GM12878 (cell line): Measurements from ENCODE around the gene CPSF6. TPM values are rescaled to one million over a fixed set of nuclear protein-coding genes. Genes with fewer than 3 reads are reported as not detected.
"Not testable (repeated sequence)": the region's sequence is repeated elsewhere in the genome, so short reads cannot be mapped to it uniquely, and the experiment has no call there.

Source experiments
- ATAC-seq: fragments of 200-7000 bp; cut with Tn5 transposase; 3 replicates; pipeline ENCODE4 v1.9.1; 2020; ENCODE audit warnings: mild to moderate bottlenecking, moderate library complexity
- BruUV-seq: library from RNA; stranded (reverse); fragments of 400-500 nt; replicated peaks from 2 replicates; lab custom pipeline; 2021; lab: Mats Ljungman, UMichigan
- CTCF ChIA-PET: fragments of 300-600 bp; sonication (Branson Sonifier 250); formaldehyde crosslinking; extraction: SDS; loops from one replicate; lab custom pipeline; 2021; ENCODE audit warnings: inconsistent platforms; lab: Yijun Ruan, JAX
- POLR2A ChIA-PET: fragments of 350-600 bp; formaldehyde crosslinking; extraction: SDS; loops from one replicate; lab custom pipeline; 2021; ENCODE audit warnings: inconsistent platforms; lab: Charles Lee
- RAD21 ChIA-PET: fragments of 300-600 bp; sonication (Branson Sonifier 250); formaldehyde crosslinking; loops from one replicate; lab custom pipeline; 2023; ENCODE audit warnings: antibody characterized with exemption; ENCODE audit not compliant: unreplicated experiment; lab: Charles Lee
- SMC1A ChIA-PET: fragments of 300-600 bp; sonication (Branson Sonifier 250); formaldehyde crosslinking; loops from one replicate; lab custom pipeline; 2023; ENCODE audit not compliant: unreplicated experiment, uncharacterized antibody; lab: Charles Lee
- DNase-seq: peaks from one replicate; pipeline ENCODE4 v3.0.0-alpha.2; 2011; ENCODE audit warnings: low read depth, low spot score
- FAIRE-seq: peaks from 3 replicates; lab custom pipeline; 2011; peaks lifted over from hg19 to GRCh38; lab: Jason Lieb, UNC
- H2AFZ ChIP-seq: 2 replicates; pipeline ENCODE4 v1.6.0; 2011; ENCODE audit warnings: low read depth, low read length, control low read depth; ENCODE audit not compliant: control insufficient read depth
- H3K27ac ChIP-seq: 2 replicates; pipeline ENCODE4 v1.5.1; 2011; ENCODE audit warnings: control low read depth; ENCODE audit not compliant: control insufficient read depth, insufficient read depth
- H3K27me3 ChIP-seq, 2 experiments: replicated peaks in 1 of 2; 2 replicates each; pipeline versions ENCODE4 v1.6.0 to v1.6.1; 2011; ENCODE audit warnings: low read length in 1 of 2; ENCODE audit not compliant: control insufficient read depth in 2 of 2, insufficient read depth in 2 of 2
- H3K36me3 ChIP-seq, 2 experiments: 2 replicates each; pipeline ENCODE4 v1.5.1; 2011; ENCODE audit warnings: low read length in 1 of 2; ENCODE audit not compliant: control insufficient read depth in 2 of 2, insufficient read depth in 2 of 2
- H3K4me1 ChIP-seq: 2 replicates; pipeline ENCODE4 v1.6.1; 2011; ENCODE audit warnings: mild to moderate bottlenecking, low read length, moderate library complexity, mixed read lengths; ENCODE audit not compliant: control insufficient read depth, insufficient read depth
- H3K4me2 ChIP-seq: 2 replicates; pipeline ENCODE4 v1.6.0; 2011; ENCODE audit warnings: control low read depth; ENCODE audit not compliant: control insufficient read depth, insufficient read depth
- H3K4me3 ChIP-seq: fragments of 200-600 bp; sonication (generic); 2 replicates; pipeline ENCODE4 v1.5.1; 2016
- H3K79me2 ChIP-seq: 2 replicates; pipeline ENCODE4 v1.6.0; 2011; ENCODE audit warnings: low read length; ENCODE audit not compliant: control insufficient read depth, insufficient read depth
- H3K9ac ChIP-seq: 2 replicates; pipeline ENCODE4 v1.8.0; 2011; ENCODE audit warnings: low read length, control low read depth, mixed read lengths; ENCODE audit not compliant: control insufficient read depth, insufficient read depth
- H3K9me3 ChIP-seq: replicated peaks from 3 replicates; pipeline ENCODE4 v1.5.1; 2011; ENCODE audit warnings: mild to moderate bottlenecking, low read length; ENCODE audit not compliant: control insufficient read depth, insufficient read depth
- H4K20me1 ChIP-seq: 2 replicates; pipeline ENCODE4 v1.6.0; 2011; ENCODE audit not compliant: control insufficient read depth, insufficient read depth
- ASH2L ChIP-seq: fragments of 300-600, 200-600 bp; sonication (generic); IDR thresholded peaks from 2 replicates; pipeline ENCODE4 v1.6.1; 2017; ENCODE audit warnings: low read depth, mild to moderate bottlenecking, borderline replicate concordance
- CBX3 ChIP-seq: fragments of 200-600 bp; sonication (generic); IDR thresholded peaks from 2 replicates; pipeline ENCODE4 v1.6.1; 2016; ENCODE audit warnings: low read depth, borderline replicate concordance
- EZH2 ChIP-seq: IDR thresholded peaks from 2 replicates; pipeline ENCODE4 v1.6.1; 2012; ENCODE audit warnings: low read depth, mild to moderate bottlenecking, control low read depth, inconsistent platforms, low read length, borderline replicate concordance; ENCODE audit not compliant: control insufficient read depth
- FOS ChIP-seq: IDR thresholded peaks from 3 replicates; pipeline ENCODE4 v1.6.1; 2011; ENCODE audit warnings: borderline replicate concordance; ENCODE audit not compliant: insufficient read length; ENCODE audit errors: extremely low read depth
- RELA ChIP-seq: fragments of 450-650 bp; IDR thresholded peaks from 2 replicates; pipeline ENCODE4 v1.8.0; 2014; ENCODE audit warnings: borderline replicate concordance; ENCODE audit not compliant: partially characterized antibody
- ZNF384 ChIP-seq: IDR thresholded peaks from 2 replicates; pipeline ENCODE4 v1.6.1; 2012; ENCODE audit warnings: low read depth, mild to moderate bottlenecking, low read length, improper control_type of control experiment, borderline replicate concordance
- WGBS: methylation state at CpG from one replicate; pipeline ENCODE4 v1.1.6; 2016; ENCODE audit warnings: low lambda C conversion rate; ENCODE audit not compliant: insufficient replicate concordance, insufficient coverage; ENCODE audit errors: missing lambda C conversion rate; 5-methylcytosine and 5-hydroxymethylcytosine counted together
- in situ Hi-C: fragments of 300-500 bp; cut with MboI; formaldehyde crosslinking; loops from 9 replicates; pipeline ENCODE4 v1.14.3; 2018; ENCODE audit warnings: mixed read lengths
- intact Hi-C: fragments of 100-400 bp; cut with micrococcal nuclease; formaldehyde crosslinking; loops from one replicate; pipeline ENCODE4 v1.14.2; 2022; ENCODE audit not compliant: unreplicated experiment
- polyA plus RNA-seq, 11 experiments: library from polyadenylated mRNA; depleted of rRNA in 4 of 11; unstranded in 6 of 11; stranded (reverse) in 5 of 11; fragments of >200 nt; fragmentation: Nextera tagmentation in 4 of 11; fragmentation: Illumina TruSeq in 1 of 11; extraction: Ambion mirVana in 4 of 11; extraction: Trizol in 1 of 11; gene quantifications; 1 replicate in 1 of 11; 2 replicates in 10 of 11; pipeline versions ENCODE4 v1.2.1 to v1.2.3, GENCODE V29; 2011 to 2016; ENCODE audit warnings: inconsistent platforms in 2 of 11, missing spikeins in 2 of 11, low read depth in 1 of 11
- total RNA-seq, 4 experiments: library from RNA; depleted of rRNA in 3 of 4; stranded (reverse); fragments of >200 nt in 3 of 4; fragmentation: Illumina TruSeq in 1 of 4; extraction: Trizol in 1 of 4; gene quantifications; 2 replicates each; pipeline versions ENCODE4 v1.2.1 to v1.2.3, GENCODE V29; 2013 to 2021
- TF ChIP-seq, protein P1 (sequence below): fragments of 450-650 bp; IDR thresholded peaks from 2 replicates; pipeline ENCODE4 v1.6.1; 2017; ENCODE audit warnings: mild to moderate bottlenecking, moderate library complexity

CPSF6 gene
- total and polyA plus RNA-seq, 10 of the 15 experiments (the other 5 are each of a cell fraction or from before 2014, with no cell fraction given), result 40.9 to 150 (median 79.1) TPM

DNA sequence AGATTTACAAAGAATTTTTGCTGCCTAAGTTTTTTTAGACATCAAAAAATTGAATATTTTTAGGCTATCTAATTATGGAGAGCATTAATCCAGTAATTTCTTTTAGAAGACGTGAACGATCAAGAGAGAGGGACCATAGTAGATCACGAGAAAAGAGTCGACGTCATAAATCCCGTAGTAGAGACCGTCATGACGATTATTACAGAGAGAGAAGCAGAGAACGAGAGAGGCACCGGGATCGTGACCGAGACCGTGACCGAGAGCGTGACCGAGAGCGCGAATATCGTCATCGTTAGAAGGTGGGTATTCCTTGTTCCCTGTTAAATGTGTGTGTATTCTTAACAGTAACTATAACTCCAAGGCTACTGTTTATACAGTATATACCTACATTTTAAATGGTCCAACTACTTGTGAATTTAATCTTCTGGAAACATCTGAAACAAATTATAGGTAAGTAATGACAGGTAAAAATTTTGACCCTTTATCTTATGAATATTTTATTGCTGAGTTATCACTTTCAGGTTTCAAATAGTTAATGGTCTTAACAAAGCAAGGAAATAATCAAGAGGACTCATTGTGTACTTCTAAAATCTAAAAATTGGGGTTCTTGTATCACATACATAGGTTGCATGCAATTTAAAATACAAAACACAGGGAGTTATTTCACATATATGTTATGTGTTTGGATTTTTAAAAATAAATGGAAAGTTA is 23.1 kb downstream of the CPSF6 start (continued):
- TF ChIP-seq EZH2 (no peak), ZNF384 (no peak), FOS (no peak), CBX3 (no peak)

DNA sequence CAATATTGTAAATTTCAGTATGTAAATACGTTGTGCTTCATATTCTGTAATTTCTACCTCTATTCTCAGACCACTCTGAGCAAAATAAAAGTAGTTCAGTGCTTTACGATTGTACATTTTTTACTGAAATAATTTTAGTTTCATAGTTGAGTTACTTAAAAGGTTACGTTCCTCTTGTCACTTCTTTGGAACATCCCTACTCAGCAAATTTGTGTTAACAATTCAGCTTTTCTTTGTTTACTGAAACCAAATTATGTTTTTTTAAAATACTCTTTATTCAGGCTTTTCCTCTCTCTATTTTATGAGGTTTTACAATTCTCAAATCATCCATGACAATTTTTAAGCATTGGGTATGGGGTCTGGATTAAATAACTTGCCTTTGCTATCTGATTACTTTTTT is 25.8 kb downstream of the CPSF6 start:
- peaks cover 3 to 12% of the 10 kb centered on the region in 2 experiments for H3K36me3 ChIP-seq
- BruUV-seq, result no TSS peak
- H3K27ac ChIP-seq, result no peak overlapping the region
- H3K9ac ChIP-seq, result no peak overlapping the region
- no peak for ATAC-seq
- H3K9me3 ChIP-seq, result no peaks in the 10 kb centered on the region
- no peak for FAIRE-seq
- H3K4me1 ChIP-seq, result no peaks in the 10 kb centered on the region
- in situ Hi-C loops (no loop called here), intact Hi-C loops (no loop called here)
- no peak overlapping the region for H2AFZ ChIP-seq
- no peaks in the 10 kb centered on the region for H3K79me2 ChIP-seq
- SMC1A ChIA-PET, result interaction anchor here (0.6 to 1.3 kb wide), 8 partner anchors 8 to 109 kb away, joined by 3 to 5 read pairs (median 4); no protein-coding TSS in a partner anchor
- DNase-seq, result no peak
- TF ChIP-seq, protein P1, sequence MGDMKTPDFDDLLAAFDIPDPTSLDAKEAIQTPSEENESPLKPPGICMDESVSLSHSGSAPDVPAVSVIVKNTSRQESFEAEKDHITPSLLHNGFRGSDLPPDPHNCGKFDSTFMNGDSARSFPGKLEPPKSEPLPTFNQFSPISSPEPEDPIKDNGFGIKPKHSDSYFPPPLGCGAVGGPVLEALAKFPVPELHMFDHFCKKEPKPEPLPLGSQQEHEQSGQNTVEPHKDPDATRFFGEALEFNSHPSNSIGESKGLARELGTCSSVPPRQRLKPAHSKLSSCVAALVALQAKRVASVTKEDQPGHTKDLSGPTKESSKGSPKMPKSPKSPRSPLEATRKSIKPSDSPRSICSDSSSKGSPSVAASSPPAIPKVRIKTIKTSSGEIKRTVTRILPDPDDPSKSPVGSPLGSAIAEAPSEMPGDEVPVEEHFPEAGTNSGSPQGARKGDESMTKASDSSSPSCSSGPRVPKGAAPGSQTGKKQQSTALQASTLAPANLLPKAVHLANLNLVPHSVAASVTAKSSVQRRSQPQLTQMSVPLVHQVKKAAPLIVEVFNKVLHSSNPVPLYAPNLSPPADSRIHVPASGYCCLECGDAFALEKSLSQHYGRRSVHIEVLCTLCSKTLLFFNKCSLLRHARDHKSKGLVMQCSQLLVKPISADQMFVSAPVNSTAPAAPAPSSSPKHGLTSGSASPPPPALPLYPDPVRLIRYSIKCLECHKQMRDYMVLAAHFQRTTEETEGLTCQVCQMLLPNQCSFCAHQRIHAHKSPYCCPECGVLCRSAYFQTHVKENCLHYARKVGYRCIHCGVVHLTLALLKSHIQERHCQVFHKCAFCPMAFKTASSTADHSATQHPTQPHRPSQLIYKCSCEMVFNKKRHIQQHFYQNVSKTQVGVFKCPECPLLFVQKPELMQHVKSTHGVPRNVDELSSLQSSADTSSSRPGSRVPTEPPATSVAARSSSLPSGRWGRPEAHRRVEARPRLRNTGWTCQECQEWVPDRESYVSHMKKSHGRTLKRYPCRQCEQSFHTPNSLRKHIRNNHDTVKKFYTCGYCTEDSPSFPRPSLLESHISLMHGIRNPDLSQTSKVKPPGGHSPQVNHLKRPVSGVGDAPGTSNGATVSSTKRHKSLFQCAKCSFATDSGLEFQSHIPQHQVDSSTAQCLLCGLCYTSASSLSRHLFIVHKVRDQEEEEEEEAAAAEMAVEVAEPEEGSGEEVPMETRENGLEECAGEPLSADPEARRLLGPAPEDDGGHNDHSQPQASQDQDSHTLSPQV, result no peak
- TF ChIP-seq RELA (no peak), ASH2L (no peak)
- POLR2A ChIA-PET, result interaction anchor here (0.6 to 1.2 kb wide), 5 partner anchors 11 to 531 kb away, joined by 3 to 5 read pairs (median 4); no protein-coding TSS in a partner anchor
- WGBS, result 95% methylated on average over 3 of the region's 3 CpGs
- RAD21 ChIA-PET, result interaction anchor here (0.7 to 3.2 kb wide), 3 partner anchors 11 to 981 kb away, joined by 3 to 11 read pairs (median 4); no protein-coding TSS in a partner anchor
- H3K4me2 ChIP-seq, result no peak overlapping the region
- CTCF ChIA-PET, result interaction anchor here (1.1 to 3.2 kb wide), 4 partner anchors 11 to 109 kb away, joined by 3 to 28 read pairs (median 10); no protein-coding TSS in a partner anchor
- no peaks in the 10 kb centered on the region for H4K20me1 ChIP-seq
- no peaks in the 10 kb centered on the region for H3K27me3 ChIP-seq
- no peak overlapping the region for H3K4me3 ChIP-seq

DNA sequence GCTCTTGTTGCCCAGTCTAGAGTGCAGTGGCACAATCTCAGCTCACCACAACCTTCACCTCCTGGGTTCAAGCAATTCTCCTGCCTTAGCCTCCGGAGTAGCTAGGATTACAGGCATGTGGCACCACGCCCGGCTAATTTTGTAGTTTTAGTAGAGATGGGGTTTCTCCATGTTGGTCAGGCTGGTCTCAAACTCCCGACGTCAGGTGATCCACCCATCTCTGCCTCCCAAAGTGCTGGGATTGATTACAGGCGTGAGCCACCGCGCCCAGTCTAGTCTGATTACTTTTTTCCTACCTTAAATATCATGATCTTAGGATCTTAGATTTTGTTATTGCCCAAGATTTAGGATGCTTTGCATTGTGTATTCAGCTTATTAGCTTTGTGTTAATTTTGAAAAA is 26.3 kb downstream of the CPSF6 start:
- H3K27ac ChIP-seq, in situ Hi-C loops, H3K9me3 ChIP-seq, H3K4me3 ChIP-seq, H4K20me1 ChIP-seq, DNase-seq, H3K36me3 ChIP-seq, ATAC-seq, H2AFZ ChIP-seq, H3K4me1 ChIP-seq, H3K9ac ChIP-seq, H3K4me2 ChIP-seq, BruUV-seq, intact Hi-C loops, H3K27me3 ChIP-seq, FAIRE-seq, H3K79me2 ChIP-seq: not testable (repeated sequence)
- SMC1A ChIA-PET, result interaction anchor here (0.6 to 1.3 kb wide), 6 partner anchors 9 to 104 kb away, joined by 3 to 5 read pairs (median 4); no protein-coding TSS in a partner anchor
- POLR2A ChIA-PET, result interaction anchor here (0.6 kb wide), 4 partner anchors 23 to 531 kb away, joined by 3 to 5 read pairs (median 4); no protein-coding TSS in a partner anchor
- 92% methylated on average over 8 of the region's 8 CpGs for WGBS
- CTCF ChIA-PET, result interaction anchor here (1.1 to 3.2 kb wide), 3 partner anchors 10 to 110 kb away, joined by 3 to 28 read pairs (median 16); no protein-coding TSS in a partner anchor
- RAD21 ChIA-PET, result interaction anchor here (0.7 to 3.2 kb wide), 3 partner anchors 12 to 981 kb away, joined by 3 to 11 read pairs (median 4); no protein-coding TSS in a partner anchor
